ENCODE results near the gene EFHD2.

The EFHD2 gene

GRCh38 chr1:15476927-15477326, 67.2 kb downstream of the EFHD2 start:
- DNase-seq (ENCODE audit: low spot score): no peak

GRCh38 chr1:15477646-15478212, 68.0 kb downstream of the EFHD2 start:
- DNase-seq (ENCODE audit: low spot score): no peak
